T-helper 1 cell treated with Interleukin-12 subunit alpha and Interleukin-12 subunit beta and Interleukin-4 antibody, amounts not matched to agents 30 μg/mL and 1 μg/mL, for 36 hours (primary cell): ENCODE measurements around the gene RAB37.
A peak's percentile ranks its signal among the peaks of the same experiment; 100 is the strongest.

ENCODE experiments used
- H3K27ac Mint-ChIP-seq: one replicate; pipeline ENCODE4 v1.8.0; 2021; ENCODE audit warnings: mild to moderate bottlenecking, mixed read lengths
- H3K27me3 Mint-ChIP-seq: one replicate; pipeline ENCODE4 v1.8.0; 2021; ENCODE audit warnings: low read depth, mixed read lengths
- H3K36me3 Mint-ChIP-seq: one replicate; pipeline ENCODE4 v1.8.0; 2021; ENCODE audit warnings: low read depth, mixed read lengths
- H3K4me1 Mint-ChIP-seq: one replicate; pipeline ENCODE4 v1.8.0; 2021; ENCODE audit warnings: low read depth, mixed read lengths
- H3K4me3 Mint-ChIP-seq: one replicate; pipeline ENCODE4 v1.8.0; 2021; ENCODE audit warnings: mild to moderate bottlenecking, moderate library complexity, mixed read lengths
- H3K9me3 Mint-ChIP-seq: one replicate; pipeline ENCODE4 v1.8.0; 2021; ENCODE audit warnings: mixed read lengths

The RAB37 gene

DNA sequence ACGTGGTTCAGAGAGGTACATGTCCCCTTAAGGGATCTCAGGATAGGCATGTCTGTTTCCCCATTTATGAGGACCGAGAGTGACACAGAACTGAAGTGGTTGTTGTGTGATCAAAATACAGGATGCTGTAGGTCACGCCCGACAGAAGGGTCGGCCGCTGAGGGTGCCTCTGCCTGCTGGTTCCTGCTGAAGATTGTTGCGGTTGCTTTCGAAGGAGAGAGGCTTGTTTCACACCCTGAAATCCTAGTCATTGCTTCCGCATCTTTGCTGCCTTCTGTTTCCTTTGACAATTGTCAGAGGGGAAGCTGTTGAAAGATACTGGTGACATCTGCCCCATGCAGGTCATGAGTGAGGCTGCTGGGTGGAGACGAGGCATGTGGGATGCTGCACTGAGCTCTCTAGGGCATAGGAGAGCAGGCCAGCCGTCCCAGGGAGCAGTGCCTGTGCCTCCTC, 42.9 kb downstream of the RAB37 start:
- Mint-ChIP-seq H3K4me1 (peaks cover 70% of the 10 kb centered on the region), H3K27ac (peak overlapping the region; percentile 98), H3K4me3 (peak overlapping the region; percentile 81), H3K9me3 (no peaks in the 10 kb centered on the region), H3K36me3 (peaks cover 20% of the 10 kb centered on the region), H3K27me3 (no peaks in the 10 kb centered on the region)

DNA sequence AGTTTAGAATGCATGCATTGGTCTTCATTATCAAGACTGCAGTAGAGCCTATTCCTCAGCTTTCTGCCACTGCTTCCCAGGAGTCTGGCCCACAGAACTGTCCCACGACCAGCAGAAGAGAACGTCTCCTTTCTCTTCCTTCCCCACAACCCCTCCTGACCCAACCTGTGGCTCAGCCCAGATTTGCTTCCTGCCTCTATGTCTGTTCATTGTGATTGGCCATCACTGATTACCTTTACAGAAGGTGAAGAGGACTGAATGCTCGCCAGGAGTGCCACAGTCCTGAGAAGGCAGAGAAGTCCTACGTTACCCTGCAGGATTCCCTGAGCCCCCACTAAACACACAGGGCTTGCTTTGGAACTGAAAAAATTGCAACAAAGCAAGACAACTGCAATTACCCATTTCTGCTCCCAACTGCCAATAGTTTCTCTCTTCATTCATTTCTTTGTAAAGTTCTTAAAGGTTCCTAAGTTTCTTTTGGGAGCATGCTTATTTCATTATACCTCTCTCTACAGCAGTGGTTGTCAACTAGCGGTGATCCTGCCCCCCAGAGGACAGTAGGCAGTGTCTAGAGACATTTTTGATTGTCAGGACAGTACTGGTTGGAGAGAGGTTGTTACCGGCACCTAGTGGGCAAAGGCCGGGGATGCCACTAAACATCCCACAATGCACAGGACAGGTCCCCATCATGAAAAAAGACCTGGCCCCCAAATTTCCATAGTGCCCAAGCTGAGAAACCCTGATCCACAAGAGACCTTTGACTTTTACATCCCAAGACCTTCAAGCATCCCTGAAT, 43.6 kb downstream of the RAB37 start:
- peaks cover 72% of the 10 kb centered on the region for H3K4me1 Mint-ChIP-seq
- H3K27me3 Mint-ChIP-seq, result no peaks in the 10 kb centered on the region
- no peaks in the 10 kb centered on the region for H3K9me3 Mint-ChIP-seq
- H3K27ac Mint-ChIP-seq, result peak overlapping the region; percentile 98
- H3K36me3 Mint-ChIP-seq, result peaks cover 23% of the 10 kb centered on the region
- H3K4me3 Mint-ChIP-seq, result peak overlapping the region; percentile 81

DNA sequence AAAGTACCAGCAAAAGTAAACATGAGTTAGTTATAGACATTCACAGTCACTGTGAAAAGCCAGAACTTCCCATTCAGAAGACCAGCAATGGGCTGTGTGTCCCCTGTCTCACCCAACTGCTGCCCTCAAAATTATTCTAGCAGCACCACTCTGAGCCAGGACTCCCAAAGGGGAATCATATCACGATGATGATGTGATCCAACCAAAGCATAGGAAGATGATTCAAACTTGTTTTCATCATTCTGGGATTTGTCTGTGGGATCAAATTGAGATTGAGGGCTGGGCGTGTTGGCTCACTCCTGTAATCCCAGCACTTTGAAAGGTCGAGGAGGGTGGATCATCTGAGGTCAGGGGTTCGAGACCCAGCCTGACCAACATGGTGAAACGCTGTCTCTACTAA, 45.5 kb downstream of the RAB37 start:
- Mint-ChIP-seq H3K27me3 (no peaks in the 10 kb centered on the region), H3K36me3 (peaks cover 26% of the 10 kb centered on the region), H3K4me3 (no peak overlapping the region), H3K9me3 (no peaks in the 10 kb centered on the region), H3K4me1 (peaks cover 66% of the 10 kb centered on the region), H3K27ac (peak overlapping the region; percentile 24)

DNA sequence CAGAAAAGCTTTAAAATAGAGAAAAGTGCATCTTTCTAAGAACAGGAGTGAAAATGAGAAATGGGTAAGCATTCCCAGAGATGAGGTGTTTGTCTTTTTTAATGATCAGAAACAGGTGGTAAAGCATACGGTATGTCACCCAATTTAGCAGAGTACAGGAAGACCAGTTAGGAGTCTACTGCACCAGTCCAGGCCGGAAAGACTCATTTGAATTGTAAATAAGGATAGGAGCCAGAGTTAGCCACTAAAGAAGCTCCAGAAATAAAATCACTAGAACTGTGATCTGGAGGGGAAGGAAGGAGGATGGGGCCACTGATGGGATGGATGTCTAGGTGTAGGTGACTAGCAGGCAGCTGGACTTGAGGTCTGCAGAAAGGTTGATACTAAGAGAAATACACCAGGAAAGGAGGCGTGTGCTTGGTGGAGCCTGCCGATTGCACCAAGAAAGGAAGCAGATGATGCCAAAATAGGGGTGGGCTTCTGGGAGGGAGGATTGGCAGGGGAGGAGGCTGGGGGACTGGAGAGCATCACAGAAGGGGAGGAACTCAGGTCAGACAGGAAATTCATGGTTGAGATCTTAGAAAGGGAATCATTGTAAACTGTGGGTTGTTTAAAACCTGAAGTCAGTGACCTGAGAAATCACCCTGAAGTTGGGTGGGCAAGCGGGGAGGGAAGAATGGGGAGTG, 47.2 kb downstream of the RAB37 start:
- Mint-ChIP-seq H3K27me3 (no peaks in the 10 kb centered on the region), H3K4me3 (no peak overlapping the region), H3K27ac (peak overlapping the region; percentile 67), H3K9me3 (no peaks in the 10 kb centered on the region), H3K4me1 (peaks cover 55% of the 10 kb centered on the region), H3K36me3 (peaks cover 33% of the 10 kb centered on the region)

DNA sequence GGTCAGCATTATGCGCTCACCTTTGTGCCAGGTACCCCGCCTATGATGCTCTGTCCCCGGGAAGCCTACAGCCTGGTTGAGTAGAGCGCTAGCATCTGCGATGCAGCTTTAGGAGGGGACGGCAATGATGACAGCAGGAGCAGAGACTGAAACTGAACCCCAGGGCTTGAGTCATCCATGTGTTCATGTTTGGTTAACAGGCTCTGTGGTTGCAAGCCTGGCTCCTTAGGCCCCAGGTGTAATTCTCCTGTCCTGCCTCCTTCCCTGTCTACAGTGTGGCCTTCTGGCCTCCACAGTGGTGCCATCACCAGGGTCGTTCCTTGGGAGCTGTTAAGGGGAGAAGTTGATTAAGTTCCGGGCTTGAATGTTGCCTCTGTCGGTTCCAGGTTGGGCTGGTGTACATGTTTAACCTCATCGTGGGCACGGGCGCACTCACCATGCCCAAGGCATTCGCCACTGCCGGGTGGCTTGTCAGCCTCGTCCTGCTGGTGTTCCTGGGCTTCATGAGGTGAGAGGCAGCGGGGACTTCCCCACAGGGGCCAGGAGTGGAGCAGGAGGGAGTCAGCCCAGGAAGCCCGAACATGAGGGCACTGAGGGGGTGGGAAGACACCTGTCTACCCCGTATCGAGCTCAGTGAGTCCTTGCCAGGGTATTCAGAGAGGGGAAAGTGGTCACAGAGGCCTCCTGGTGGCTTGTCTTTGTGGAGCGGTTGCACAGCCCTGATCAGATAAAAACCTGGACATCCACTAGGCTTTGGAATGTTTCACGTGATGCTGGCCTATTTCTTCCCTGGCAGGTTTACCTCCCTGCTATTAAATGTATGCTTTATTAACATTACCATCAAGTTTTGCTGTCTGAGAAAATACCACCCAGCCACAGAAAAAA, 48.3 kb downstream of the RAB37 start:
- Mint-ChIP-seq H3K4me3 (peak overlapping the region; percentile 37), H3K36me3 (peaks cover 36% of the 10 kb centered on the region), H3K4me1 (peaks cover 49% of the 10 kb centered on the region), H3K27ac (peak overlapping the region; percentile 67), H3K27me3 (no peaks in the 10 kb centered on the region), H3K9me3 (no peaks in the 10 kb centered on the region)

DNA sequence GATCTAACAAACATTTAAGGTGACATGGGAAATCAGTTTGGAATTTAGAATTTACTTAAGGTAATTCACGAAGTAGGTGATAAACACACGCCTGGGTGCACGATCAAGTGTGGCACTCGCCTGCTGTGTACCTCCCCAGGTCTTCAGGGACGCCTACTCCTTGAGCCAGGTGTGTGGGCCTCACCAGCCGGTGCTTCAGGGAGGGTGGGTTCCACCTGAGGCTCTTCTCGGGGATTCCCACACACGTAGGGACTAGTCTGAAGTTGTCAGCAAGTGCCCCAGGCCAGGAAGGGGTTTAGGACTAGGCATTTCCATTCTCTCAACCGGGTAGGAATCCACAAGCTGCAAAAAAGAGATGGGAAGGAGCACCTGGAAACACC, 48.9 kb downstream of the RAB37 start:
- Mint-ChIP-seq H3K27me3 (no peaks in the 10 kb centered on the region), H3K36me3 (peaks cover 41% of the 10 kb centered on the region), H3K4me1 (peaks cover 49% of the 10 kb centered on the region), H3K9me3 (no peaks in the 10 kb centered on the region), H3K27ac (no peak overlapping the region), H3K4me3 (peak overlapping the region; percentile 1)

DNA sequence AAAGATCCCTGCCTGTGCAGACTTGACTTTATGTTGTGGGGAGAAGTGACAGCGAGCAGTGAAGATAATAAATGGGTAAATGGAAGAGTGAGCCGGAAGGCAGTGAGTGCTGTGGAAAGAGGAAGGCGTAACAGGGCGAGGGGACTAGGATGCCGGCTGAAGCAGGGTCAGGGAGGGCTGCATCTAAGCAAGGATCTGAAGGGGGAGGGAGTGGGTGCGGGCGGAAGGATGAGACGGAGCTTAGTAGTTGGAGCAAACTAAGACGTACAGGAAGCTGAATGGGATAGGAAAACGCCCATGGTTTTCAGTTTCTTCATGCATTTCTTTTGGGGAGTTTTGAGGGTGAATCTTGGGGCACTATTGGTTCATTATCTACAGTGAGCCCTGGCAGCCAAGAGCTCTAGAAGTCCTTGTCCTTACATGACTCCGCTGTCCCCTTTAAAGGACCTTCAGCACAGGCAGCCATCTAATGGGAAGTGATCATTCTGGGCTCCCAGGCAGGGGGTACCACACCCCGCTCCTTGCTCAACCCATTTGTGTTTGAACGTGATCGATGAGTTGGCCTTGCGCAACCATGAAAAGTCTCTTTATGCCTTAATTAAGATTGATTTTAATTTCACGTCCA, 49.5 kb downstream of the RAB37 start:
- no peaks in the 10 kb centered on the region for H3K9me3 Mint-ChIP-seq
- H3K27me3 Mint-ChIP-seq, result no peaks in the 10 kb centered on the region
- peak overlapping the region; percentile 1 for H3K4me3 Mint-ChIP-seq
- peaks cover 48% of the 10 kb centered on the region for H3K4me1 Mint-ChIP-seq
- H3K36me3 Mint-ChIP-seq, result peaks cover 42% of the 10 kb centered on the region
- peak overlapping the region; percentile 46 for H3K27ac Mint-ChIP-seq

DNA sequence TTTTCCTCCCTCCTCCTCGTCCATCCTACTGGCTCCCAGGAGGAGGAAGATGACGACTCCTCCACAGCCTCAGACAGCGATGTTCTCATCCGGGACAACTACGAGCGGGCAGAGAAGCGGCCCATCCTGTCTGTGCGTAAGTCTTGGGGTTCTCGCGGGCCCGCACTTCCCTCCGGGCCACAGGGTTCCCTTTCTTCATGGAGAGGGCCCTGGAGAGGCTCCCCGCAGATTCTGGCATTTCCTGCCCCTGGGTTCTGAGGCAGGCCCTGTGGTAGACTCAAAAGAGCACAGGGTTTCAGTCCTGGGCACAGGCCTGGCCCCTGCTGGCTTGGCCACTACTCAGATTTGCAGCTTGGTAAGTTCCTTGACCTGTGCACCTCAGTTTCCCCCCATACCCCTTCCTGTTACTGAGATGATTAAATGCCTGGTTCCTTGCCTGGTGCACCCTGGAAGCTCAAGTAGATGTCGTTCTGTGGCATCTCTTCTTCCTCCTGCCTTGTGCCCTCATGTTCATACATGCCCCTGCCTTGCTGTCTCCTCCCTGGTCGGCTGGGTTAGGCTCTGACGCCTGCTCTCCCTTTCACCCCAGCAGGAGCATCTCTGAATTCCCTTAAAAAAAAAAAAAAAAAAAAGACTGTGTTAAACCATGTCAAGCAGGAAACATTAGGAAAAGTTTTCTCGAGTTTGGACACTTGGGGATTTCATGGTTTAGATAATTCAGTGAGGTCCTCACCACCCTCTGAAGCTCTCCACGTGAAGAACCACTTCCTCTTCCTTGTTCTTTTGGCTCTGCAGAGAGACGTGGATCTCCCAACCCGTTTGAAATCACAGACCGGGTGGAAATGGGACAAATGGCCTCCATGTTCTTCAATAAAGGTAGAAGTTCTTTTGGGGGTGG, 53.4 kb downstream of the RAB37 start:
- H3K36me3 Mint-ChIP-seq, result peaks cover 48% of the 10 kb centered on the region
- H3K4me1 Mint-ChIP-seq, result peaks cover 30% of the 10 kb centered on the region

DNA sequence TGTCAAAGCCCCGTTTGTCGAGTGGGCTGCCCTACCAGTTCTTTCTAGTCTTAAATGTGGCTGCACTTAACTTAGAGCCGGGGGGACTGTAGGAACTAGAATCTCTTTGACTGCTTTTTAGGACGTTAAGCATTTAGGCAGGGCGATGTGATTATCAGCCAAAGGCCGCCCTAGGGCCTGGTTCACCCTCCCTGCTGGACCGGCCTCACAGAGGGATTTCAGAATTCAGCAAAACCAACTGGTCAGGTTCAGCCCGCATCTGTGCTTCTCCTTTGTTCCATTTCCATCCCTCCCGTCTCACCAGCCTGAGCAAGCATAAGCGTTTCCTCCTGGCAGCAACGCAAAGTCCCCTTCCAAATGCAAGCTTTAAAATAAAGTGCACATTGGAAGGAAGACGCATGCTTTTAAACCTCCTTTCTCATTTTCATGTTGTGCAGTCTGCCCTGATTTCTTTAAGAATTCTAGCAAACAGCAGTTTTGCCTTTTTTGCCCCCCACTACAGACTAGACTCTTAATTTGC, 55.6 kb downstream of the RAB37 start:
- H3K4me1 Mint-ChIP-seq, result peaks cover 24% of the 10 kb centered on the region
- no peak overlapping the region for H3K4me3 Mint-ChIP-seq
- no peaks in the 10 kb centered on the region for H3K27me3 Mint-ChIP-seq
- no peak overlapping the region for H3K27ac Mint-ChIP-seq
- H3K36me3 Mint-ChIP-seq, result peaks cover 49% of the 10 kb centered on the region
- H3K9me3 Mint-ChIP-seq, result no peaks in the 10 kb centered on the region

More for the DNA sequence above, 53.4 kb downstream of the RAB37 start:
- peak overlapping the region; percentile 67 for H3K27ac Mint-ChIP-seq
- peak overlapping the region; percentile 41 for H3K4me3 Mint-ChIP-seq
- no peaks in the 10 kb centered on the region for H3K27me3 Mint-ChIP-seq
- no peaks in the 10 kb centered on the region for H3K9me3 Mint-ChIP-seq

DNA sequence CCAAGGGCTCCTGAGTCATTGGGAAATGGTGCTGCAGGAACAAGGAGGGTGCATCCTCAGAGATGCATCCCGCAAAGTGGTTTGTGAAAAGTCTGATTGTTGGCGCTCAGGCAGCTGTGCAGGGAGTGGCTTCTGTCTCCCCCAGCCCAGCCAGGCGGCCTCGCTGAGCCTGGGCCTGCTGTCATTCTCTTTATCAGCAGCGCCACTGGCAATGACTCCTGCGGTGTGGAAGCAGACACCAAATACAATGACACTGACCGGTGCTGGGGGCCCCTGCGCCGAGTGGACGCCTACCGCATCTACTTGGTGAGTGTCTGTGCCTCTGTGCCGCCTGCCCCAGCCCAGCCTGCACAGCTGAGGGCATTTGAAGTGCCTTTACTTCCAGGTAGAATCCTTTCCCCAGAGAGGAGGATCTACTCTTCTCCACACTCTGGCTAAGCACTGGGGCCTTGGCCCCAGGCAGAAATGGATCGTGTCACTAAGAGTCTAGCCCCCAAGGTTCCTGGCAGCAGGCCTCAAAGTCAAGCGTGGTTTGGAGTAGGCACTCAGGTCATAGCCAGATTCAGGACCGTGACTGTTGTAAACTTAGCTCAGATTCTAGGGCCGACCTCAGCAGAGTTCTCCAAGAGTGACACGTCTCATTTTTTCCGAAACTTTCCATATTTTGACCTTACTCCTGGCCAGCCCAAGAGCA, 58.4 kb downstream of the RAB37 start:
- no peaks in the 10 kb centered on the region for H3K9me3 Mint-ChIP-seq

DNA sequence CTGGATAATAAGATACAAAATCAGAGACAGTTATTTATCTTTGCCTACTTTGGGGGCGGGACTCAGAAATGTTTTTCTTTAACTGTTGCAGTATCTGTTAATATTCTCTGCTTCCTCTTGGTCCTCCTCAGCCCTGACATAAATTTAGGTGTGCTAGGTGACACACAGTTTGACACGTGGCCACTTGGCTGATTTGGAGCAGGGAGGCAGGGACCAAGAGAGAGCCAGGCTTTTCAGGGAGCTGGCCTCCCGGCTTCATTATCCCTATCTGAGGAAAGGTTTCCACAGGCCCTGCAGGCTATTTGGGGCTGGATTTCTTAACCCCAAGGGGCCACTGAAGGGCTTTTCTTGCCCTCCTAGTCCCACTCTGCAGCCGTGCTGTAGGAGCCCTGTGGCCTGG, 59.2 kb downstream of the RAB37 start:
- no peaks in the 10 kb centered on the region for H3K9me3 Mint-ChIP-seq
- no peaks in the 10 kb centered on the region for H3K27me3 Mint-ChIP-seq
- H3K27ac Mint-ChIP-seq, result no peak overlapping the region
- peaks cover 13% of the 10 kb centered on the region for H3K4me1 Mint-ChIP-seq
- peaks cover 45% of the 10 kb centered on the region for H3K36me3 Mint-ChIP-seq
- no peak overlapping the region for H3K4me3 Mint-ChIP-seq

More for the DNA sequence above, 58.4 kb downstream of the RAB37 start:
- Mint-ChIP-seq H3K27ac (no peak overlapping the region), H3K36me3 (peaks cover 48% of the 10 kb centered on the region), H3K4me1 (peaks cover 20% of the 10 kb centered on the region), H3K4me3 (no peak overlapping the region), H3K27me3 (no peaks in the 10 kb centered on the region)

DNA sequence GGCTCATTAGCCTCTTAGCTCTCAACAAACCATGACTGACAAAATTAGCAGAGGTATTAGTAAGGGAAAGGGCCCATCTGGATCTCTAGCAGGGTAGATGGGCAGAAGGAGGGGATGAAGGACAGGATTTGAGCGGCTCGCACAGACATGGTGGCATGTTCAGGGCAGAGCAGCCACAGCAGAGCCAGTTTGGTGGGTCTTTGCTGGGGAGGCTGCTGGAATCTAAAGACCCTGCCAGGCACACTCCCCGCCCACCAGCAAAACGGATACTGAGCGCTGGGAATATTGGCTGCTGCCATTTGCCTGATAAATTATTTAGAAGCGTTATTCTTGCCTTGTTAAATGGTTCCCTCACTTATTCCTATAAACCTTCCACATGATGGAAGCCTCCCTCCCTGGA, 59.8 kb downstream of the RAB37 start:
- Mint-ChIP-seq H3K36me3 (peaks cover 41% of the 10 kb centered on the region), H3K9me3 (no peaks in the 10 kb centered on the region), H3K4me3 (no peak overlapping the region)

More for the DNA sequence above, 59.8 kb downstream of the RAB37 start:
- Mint-ChIP-seq H3K4me1 (peaks cover 9% of the 10 kb centered on the region), H3K27ac (no peak overlapping the region), H3K27me3 (no peaks in the 10 kb centered on the region)
